ENCODE measurements around the gene EXOSC3. TPM values are rescaled to one million over a fixed set of nuclear protein-coding genes. Genes with fewer than 3 reads are reported as not detected.
"Not testable (repeated sequence)": the region's sequence is repeated elsewhere in the genome, so short reads cannot be mapped to it uniquely, and the experiment has no call there.

EXOSC3 gene
- total RNA-seq, 2 donors from 2014 or later, result 66.7 to 67.6 TPM

GRCh38 chr9:37775216-37775919, 9.5 kb downstream of the EXOSC3 start:
- Mint-ChIP-seq H3K9me3 (no peaks in the 10 kb centered on the region), H3K27me3 (ENCODE audit: insufficient read depth) (no peaks in the 10 kb centered on the region), H3K27ac (no peak overlapping the region), H3K36me3 (ENCODE audit: low read depth) (peaks cover 60% of the 10 kb centered on the region), H3K4me3 (no peak overlapping the region), H3K4me1 (no peaks in the 10 kb centered on the region)
- H3K9me3 ChIP-seq (ENCODE audit: control insufficient read depth, low read length), result no peaks in the 10 kb centered on the region
- no peak overlapping the region for H3K4me3 ChIP-seq (ENCODE audit: low read length)
- DNase-seq, result no peak
- WGBS, 2 experiments (ENCODE audit: insufficient coverage in 1 of 2, insufficient read length in 1 of 2), result 94 to 100% methylated on average over 1 of the region's 1 CpG
- TF ChIP-seq CTCF (conservative IDR thresholded peaks at IDR 0.05), result no peak
- no peaks in the 10 kb centered on the region for H3K27me3 ChIP-seq (ENCODE audit: control insufficient read depth, insufficient read depth, low read length, poor library complexity, severe bottlenecking)
- H3K36me3 ChIP-seq (ENCODE audit: control insufficient read depth, insufficient read depth, low read length), result peaks cover 67% of the 10 kb centered on the region
- H3K27ac ChIP-seq (ENCODE audit: low read depth, low read length), result no peak overlapping the region
- no peaks in the 10 kb centered on the region for H3K4me1 ChIP-seq (ENCODE audit: control insufficient read depth, insufficient read depth, low read length)
- no peak overlapping the region for H3K9ac ChIP-seq (ENCODE audit: extremely low read depth, low read length, poor library complexity, severe bottlenecking)

- Mint-ChIP-seq H3K36me3 (ENCODE audit: low read depth) (peaks cover 49% of the 10 kb centered on the region), H3K4me1 (no peaks in the 10 kb centered on the region), H3K27me3 (ENCODE audit: insufficient read depth) (no peaks in the 10 kb centered on the region), H3K4me3 (no peak overlapping the region), H3K9me3 (peaks cover 5% of the 10 kb centered on the region), H3K27ac (no peak overlapping the region)
- TF ChIP-seq CTCF (conservative IDR thresholded peaks at IDR 0.05), result no peak
- no peak for DNase-seq
- Histone ChIP-seq H3K36me3 (ENCODE audit: control insufficient read depth, insufficient read depth, low read length) (peaks cover 28% of the 10 kb centered on the region), H3K9ac (ENCODE audit: extremely low read depth, low read length, poor library complexity, severe bottlenecking) (no peak overlapping the region), H3K4me1 (ENCODE audit: control insufficient read depth, insufficient read depth, low read length) (no peaks in the 10 kb centered on the region), H3K27ac (ENCODE audit: low read depth, low read length) (no peak overlapping the region), H3K27me3 (ENCODE audit: control insufficient read depth, insufficient read depth, low read length, poor library complexity, severe bottlenecking) (no peaks in the 10 kb centered on the region), H3K9me3 (ENCODE audit: control insufficient read depth, low read length) (no peaks in the 10 kb centered on the region), H3K4me3 (ENCODE audit: low read length) (no peak overlapping the region)
- WGBS, 2 experiments (ENCODE audit: insufficient coverage in 1 of 2, insufficient read length in 1 of 2), result 94 to 95% methylated on average over 2 to 3 of the region's 3 CpGs
Observed at GRCh38 chr9:37769995-37770394, 14.9 kb downstream of the EXOSC3 start.

GRCh38 chr9:37769306-37769705, 15.6 kb downstream of the EXOSC3 start:
- Histone ChIP-seq H3K4me1 (ENCODE audit: control insufficient read depth, insufficient read depth, low read length) (no peaks in the 10 kb centered on the region), H3K27me3 (ENCODE audit: control insufficient read depth, insufficient read depth, low read length, poor library complexity, severe bottlenecking) (no peaks in the 10 kb centered on the region), H3K4me3 (ENCODE audit: low read length) (no peak overlapping the region), H3K27ac (ENCODE audit: low read depth, low read length) (no peak overlapping the region), H3K36me3 (ENCODE audit: control insufficient read depth, insufficient read depth, low read length) (peaks cover 26% of the 10 kb centered on the region), H3K9ac (ENCODE audit: extremely low read depth, low read length, poor library complexity, severe bottlenecking) (no peak overlapping the region), H3K9me3 (ENCODE audit: control insufficient read depth, low read length) (no peaks in the 10 kb centered on the region)
- DNase-seq, result no peak
- Mint-ChIP-seq H3K4me1 (no peaks in the 10 kb centered on the region), H3K27ac (no peak overlapping the region), H3K9me3 (peaks cover 7% of the 10 kb centered on the region), H3K4me3 (no peak overlapping the region), H3K36me3 (ENCODE audit: low read depth) (peaks cover 53% of the 10 kb centered on the region), H3K27me3 (ENCODE audit: insufficient read depth) (no peaks in the 10 kb centered on the region)
- 84 to 85% methylated on average over 5 of the region's 5 CpGs for WGBS, 2 experiments (ENCODE audit: insufficient coverage in 1 of 2, insufficient read length in 1 of 2)
- no peak for TF ChIP-seq CTCF (conservative IDR thresholded peaks at IDR 0.05)

- not testable (repeated sequence) for H3K4me3 ChIP-seq (ENCODE audit: low read length); H3K27ac ChIP-seq (ENCODE audit: low read depth, low read length); H3K27me3 Mint-ChIP-seq (ENCODE audit: insufficient read depth); H3K9ac ChIP-seq (ENCODE audit: extremely low read depth, low read length, poor library complexity, severe bottlenecking); H3K4me3 Mint-ChIP-seq; H3K4me1 Mint-ChIP-seq; H3K27me3 ChIP-seq (ENCODE audit: control insufficient read depth, insufficient read depth, low read length, poor library complexity, severe bottlenecking); H3K27ac Mint-ChIP-seq; H3K4me1 ChIP-seq (ENCODE audit: control insufficient read depth, insufficient read depth, low read length); H3K36me3 ChIP-seq (ENCODE audit: control insufficient read depth, insufficient read depth, low read length); H3K9me3 Mint-ChIP-seq; H3K9me3 ChIP-seq (ENCODE audit: control insufficient read depth, low read length); DNase-seq
- WGBS, 2 experiments (ENCODE audit: insufficient coverage in 1 of 2, insufficient read length in 1 of 2), result 77% methylated on average over 5 of the region's 6 CpGs; no CpG with 5 or more reads in 1 of the 2 experiments
- peaks cover 47% of the 10 kb centered on the region for H3K36me3 Mint-ChIP-seq (ENCODE audit: low read depth)
Observed at GRCh38 chr9:37765263-37765662, 19.6 kb downstream of the EXOSC3 start.

Measured in endodermal cell (in vitro differentiated cells).